Neuron (in vitro differentiated cells): ENCODE results near the gene MAN1C1.
A peak's percentile ranks its signal among the peaks of the same experiment; 100 is the strongest.
"Not testable (repeated sequence)": the region's sequence is repeated elsewhere in the genome, so short reads cannot be mapped to it uniquely, and the experiment has no call there.

Source experiments
- H2AFZ ChIP-seq: one replicate; pipeline ENCODE4 v1.6.1; 2013; ENCODE audit warnings: low read depth, mild to moderate bottlenecking, inconsistent platforms, low read length, moderate library complexity
- H3K27me3 ChIP-seq: one replicate; pipeline ENCODE4 v1.6.1; 2013; ENCODE audit warnings: low read length; ENCODE audit not compliant: insufficient read depth
- H3K36me3 ChIP-seq: one replicate; pipeline ENCODE4 v1.6.1; 2013; ENCODE audit warnings: low read length; ENCODE audit not compliant: insufficient read depth
- H3K4me1 ChIP-seq: one replicate; pipeline ENCODE4 v1.6.1; 2013; ENCODE audit warnings: low read length; ENCODE audit not compliant: insufficient read depth
- H3K4me3 ChIP-seq: 2 replicates; pipeline ENCODE4 v1.5.1; 2013; ENCODE audit warnings: mild to moderate bottlenecking, low read length, moderate library complexity
- H3K9me3 ChIP-seq: one replicate; pipeline ENCODE4 v1.6.1; 2013; ENCODE audit warnings: low read length

MAN1C1 gene

GRCh38 chr1:25651824-25652741 lies 35.5 kb downstream of the MAN1C1 start:
- peaks cover 30% of the 10 kb centered on the region for H3K4me1 ChIP-seq
- no peak overlapping the region for H3K4me3 ChIP-seq
- no peak overlapping the region for H2AFZ ChIP-seq
- H3K9me3 ChIP-seq, result no peaks in the 10 kb centered on the region
- no peaks in the 10 kb centered on the region for H3K36me3 ChIP-seq
- H3K27me3 ChIP-seq, result no peaks in the 10 kb centered on the region

GRCh38 chr1:25653558-25653957 lies 37.0 kb downstream of the MAN1C1 start:
- H3K4me3 ChIP-seq, result no peak overlapping the region
- H2AFZ ChIP-seq, result no peak overlapping the region
- no peaks in the 10 kb centered on the region for H3K9me3 ChIP-seq
- no peaks in the 10 kb centered on the region for H3K27me3 ChIP-seq
- peaks cover 19% of the 10 kb centered on the region for H3K4me1 ChIP-seq
- no peaks in the 10 kb centered on the region for H3K36me3 ChIP-seq

- no peak overlapping the region for H3K4me3 ChIP-seq
- no peaks in the 10 kb centered on the region for H3K9me3 ChIP-seq
- H2AFZ ChIP-seq, result no peak overlapping the region
- H3K27me3 ChIP-seq, result no peaks in the 10 kb centered on the region
- no peaks in the 10 kb centered on the region for H3K36me3 ChIP-seq
- peaks cover 13% of the 10 kb centered on the region for H3K4me1 ChIP-seq
Measured at GRCh38 chr1:25654109-25654660, 37.6 kb downstream of the MAN1C1 start.

DNA sequence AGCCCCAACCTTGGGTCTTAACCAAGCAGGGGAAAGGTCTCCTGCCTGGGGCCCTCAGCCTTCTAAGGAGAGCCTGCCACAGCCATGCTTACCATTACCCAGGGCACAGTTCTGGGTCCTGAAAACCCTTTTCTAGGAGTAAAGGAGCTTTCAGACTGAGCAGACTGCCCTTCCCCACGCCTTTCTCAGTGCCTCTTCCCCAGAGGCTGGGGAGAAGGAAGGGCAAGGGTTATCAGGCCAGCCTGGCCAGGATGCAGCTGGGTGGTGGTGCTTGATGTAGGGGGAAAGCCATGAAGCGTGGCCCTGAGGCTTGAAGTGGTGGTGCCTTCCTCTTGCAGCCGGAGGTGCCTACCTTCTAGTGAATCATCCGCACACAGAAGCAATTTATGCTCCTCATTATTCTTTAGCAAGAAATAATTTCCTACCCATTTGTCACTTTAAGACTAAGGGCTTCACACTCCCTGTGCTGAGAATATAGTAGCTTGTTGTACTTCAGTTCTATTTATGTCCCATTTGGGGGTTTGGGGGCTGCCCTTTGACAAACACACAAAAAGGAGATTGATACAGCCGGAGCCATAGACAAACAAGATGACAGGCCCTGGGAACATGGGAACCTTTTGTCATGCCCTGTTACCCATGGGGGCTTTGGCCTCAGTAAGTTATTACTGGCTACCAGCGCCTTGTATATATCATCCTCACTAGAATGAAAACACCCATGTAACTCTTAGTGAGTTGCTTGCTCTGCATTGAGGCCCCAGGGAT lies 40.7 kb downstream of the MAN1C1 start:
- no peaks in the 10 kb centered on the region for H3K27me3 ChIP-seq
- no peak overlapping the region for H2AFZ ChIP-seq
- H3K9me3 ChIP-seq, result no peaks in the 10 kb centered on the region
- no peaks in the 10 kb centered on the region for H3K36me3 ChIP-seq
- H3K4me3 ChIP-seq, result no peak overlapping the region
- peaks cover 9% of the 10 kb centered on the region for H3K4me1 ChIP-seq

GRCh38 chr1:25657883-25658760 lies 41.5 kb downstream of the MAN1C1 start:
- Histone ChIP-seq H2AFZ (no peak overlapping the region), H3K36me3 (no peaks in the 10 kb centered on the region), H3K4me1 (peaks cover 9% of the 10 kb centered on the region), H3K9me3 (no peaks in the 10 kb centered on the region), H3K27me3 (no peaks in the 10 kb centered on the region), H3K4me3 (no peak overlapping the region)

GRCh38 chr1:25658791-25659431 lies 42.3 kb downstream of the MAN1C1 start:
- H3K4me1 ChIP-seq, result peaks cover 9% of the 10 kb centered on the region
- H3K4me3 ChIP-seq, result no peak overlapping the region
- no peaks in the 10 kb centered on the region for H3K9me3 ChIP-seq
- no peaks in the 10 kb centered on the region for H3K27me3 ChIP-seq
- H3K36me3 ChIP-seq, result no peaks in the 10 kb centered on the region
- no peak overlapping the region for H2AFZ ChIP-seq

DNA sequence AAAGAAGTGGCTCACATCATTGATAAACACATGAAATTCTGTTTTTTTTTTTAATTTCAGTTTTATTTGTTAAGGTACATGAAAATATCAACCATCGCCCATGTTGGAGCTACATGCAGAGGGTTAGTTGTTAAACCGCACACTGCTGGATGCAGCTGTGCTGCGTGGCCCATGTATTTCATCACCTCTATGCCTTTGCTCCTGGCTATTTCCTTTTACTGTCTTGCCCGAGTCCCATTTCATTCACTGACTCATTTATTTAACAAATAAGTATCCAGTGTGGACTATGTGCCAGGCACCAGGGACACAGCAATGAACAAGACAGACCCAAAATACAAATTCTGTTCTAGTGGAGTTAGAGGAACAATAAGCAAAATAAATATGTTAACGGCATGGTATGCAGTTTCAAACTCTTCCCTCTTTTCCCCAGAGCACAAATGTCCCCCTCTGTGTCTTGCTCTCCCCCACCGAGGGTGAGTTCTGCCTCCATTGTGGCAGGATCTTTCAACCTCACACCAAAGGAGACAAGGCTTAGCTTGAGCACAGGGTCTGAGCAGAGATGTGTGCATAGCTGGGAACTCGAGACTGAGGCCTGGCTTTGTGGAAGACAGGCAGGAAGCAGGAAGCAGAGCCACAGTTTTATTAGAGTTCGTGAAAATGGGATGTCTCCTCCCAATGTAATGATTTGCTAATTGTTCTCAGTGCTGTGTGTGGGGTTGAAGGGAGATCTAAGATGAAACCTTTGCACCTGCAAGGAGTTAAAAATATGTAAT lies 44.6 kb downstream of the MAN1C1 start:
- Histone ChIP-seq H3K4me3 (no peak overlapping the region), H3K36me3 (no peaks in the 10 kb centered on the region), H3K9me3 (no peaks in the 10 kb centered on the region), H2AFZ (peak overlapping the region; percentile 47), H3K4me1 (peaks cover 22% of the 10 kb centered on the region), H3K27me3 (no peaks in the 10 kb centered on the region)

- no peak overlapping the region for H2AFZ ChIP-seq
- no peaks in the 10 kb centered on the region for H3K9me3 ChIP-seq
- no peaks in the 10 kb centered on the region for H3K36me3 ChIP-seq
- H3K4me3 ChIP-seq, result no peak overlapping the region
- no peaks in the 10 kb centered on the region for H3K27me3 ChIP-seq
- H3K4me1 ChIP-seq, result peaks cover 30% of the 10 kb centered on the region
Measured at GRCh38 chr1:25662061-25662460, 45.5 kb downstream of the MAN1C1 start.

- not testable (repeated sequence) for H3K27me3 ChIP-seq, H3K4me3 ChIP-seq, H3K9me3 ChIP-seq, H3K36me3 ChIP-seq, H2AFZ ChIP-seq
- peaks cover 36% of the 10 kb centered on the region for H3K4me1 ChIP-seq
Measured at GRCh38 chr1:25662959-25663358, 46.4 kb downstream of the MAN1C1 start.

DNA sequence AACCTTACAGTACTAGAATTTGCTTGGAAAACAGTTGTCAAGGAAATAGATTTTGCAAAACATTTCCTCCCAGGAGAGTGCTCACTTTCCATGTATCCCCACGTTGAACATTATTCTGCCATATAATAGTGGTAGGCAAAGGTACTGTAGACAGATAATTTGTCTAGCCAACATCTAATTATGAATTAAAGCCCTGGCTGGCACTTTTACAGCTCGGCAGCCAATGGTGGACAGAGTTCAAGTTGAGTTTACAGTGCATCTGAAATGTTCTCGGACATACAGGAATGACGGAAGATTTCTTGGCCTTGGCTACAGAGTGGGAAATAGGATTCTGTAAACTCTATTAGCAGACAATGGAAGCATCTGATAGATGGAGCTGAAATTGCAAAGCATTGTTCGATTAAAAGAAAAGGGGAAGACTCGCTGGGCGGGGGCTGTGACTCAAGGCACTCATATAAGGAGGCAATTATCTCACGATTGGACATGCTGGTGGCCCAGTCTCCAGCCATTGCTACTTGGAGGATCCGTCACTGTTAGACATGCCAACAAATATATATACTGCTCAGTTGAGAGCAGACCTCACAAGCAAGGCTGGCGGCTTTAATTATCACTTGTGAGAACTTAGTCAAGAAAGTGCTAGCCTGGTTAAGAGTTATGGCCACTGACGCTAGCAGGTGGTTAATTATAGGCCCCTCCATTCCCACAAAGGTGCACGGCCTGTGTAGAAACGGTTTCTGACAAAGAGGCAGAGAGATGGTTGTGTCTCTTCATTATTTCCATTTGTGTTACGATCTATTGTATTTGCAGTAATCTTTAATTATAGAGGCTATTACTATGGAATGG lies 48.0 kb downstream of the MAN1C1 start:
- H2AFZ ChIP-seq, result no peak overlapping the region
- peaks cover 39% of the 10 kb centered on the region for H3K4me1 ChIP-seq
- H3K4me3 ChIP-seq, result no peak overlapping the region
- no peaks in the 10 kb centered on the region for H3K27me3 ChIP-seq
- no peaks in the 10 kb centered on the region for H3K9me3 ChIP-seq
- H3K36me3 ChIP-seq, result no peaks in the 10 kb centered on the region

DNA sequence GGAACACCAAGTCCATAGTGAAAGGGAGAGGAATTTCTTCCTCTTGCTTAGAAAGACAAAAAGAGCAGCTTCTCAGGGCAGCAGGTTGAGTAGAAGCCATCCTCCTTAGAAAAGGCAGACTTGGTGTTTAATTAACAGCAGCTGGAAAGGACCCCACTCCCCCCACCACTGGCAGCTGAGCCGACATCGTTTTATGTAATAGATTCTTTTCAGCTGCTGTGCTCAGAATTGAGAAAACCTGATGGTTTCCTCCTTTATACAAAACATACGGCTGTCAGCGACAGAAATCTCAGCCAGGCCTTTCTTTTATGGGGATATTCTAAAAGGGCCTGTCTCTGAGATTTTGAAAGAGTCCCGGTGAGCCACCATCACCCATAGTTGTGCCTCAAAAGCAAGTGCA lies 49.9 kb downstream of the MAN1C1 start:
- peaks cover 35% of the 10 kb centered on the region for H3K4me1 ChIP-seq
- H3K9me3 ChIP-seq, result no peaks in the 10 kb centered on the region
- H3K27me3 ChIP-seq, result no peaks in the 10 kb centered on the region
- H3K36me3 ChIP-seq, result no peaks in the 10 kb centered on the region
- peak overlapping the region; percentile 10 for H3K4me3 ChIP-seq
- H2AFZ ChIP-seq, result peak overlapping the region; percentile 31
